Fibroblast of skin of left biceps (primary cell): ENCODE data around the gene LAP3.
A peak's percentile ranks its signal among the peaks of the same experiment; 100 is the strongest.
"Not testable (repeated sequence)": the region's sequence is repeated elsewhere in the genome, so short reads cannot be mapped to it uniquely, and the experiment has no call there.

Experiments used
- DNase-seq, 2 experiments: peaks; one replicate each; pipeline ENCODE4 v3.0.0-alpha.2; 2013; ENCODE audit warnings: low read depth in 2 of 2

Gene LAP3

GRCh38 chr4:17562157-17562556 is 14.8 kb upstream of the LAP3 start:
- DNase-seq, result no peak

- DNase-seq, result no peak
Measured at GRCh38 chr4:17565846-17566245, 11.2 kb upstream of the LAP3 start.

- DNase-seq, result peak; percentile 72 to 78
Measured at GRCh38 chr4:17567271-17567670, 9.7 kb upstream of the LAP3 start.

GRCh38 chr4:17574206-17574605 is 2.8 kb upstream of the LAP3 start:
- DNase-seq, result no peak

- not testable (repeated sequence) for DNase-seq
Measured at GRCh38 chr4:17575177-17575576, 1.8 kb upstream of the LAP3 start.

- DNase-seq, result no peak
Measured at GRCh38 chr4:17577665-17578481, 875 bp downstream of the LAP3 start.

- no peak for DNase-seq
Measured at GRCh38 chr4:17578482-17578891, 1.5 kb downstream of the LAP3 start.

GRCh38 chr4:17580969-17581368 is 4.0 kb downstream of the LAP3 start:
- no peak for DNase-seq

- DNase-seq, result no peak
Measured at GRCh38 chr4:17583276-17583675, 6.3 kb downstream of the LAP3 start.

GRCh38 chr4:17583941-17584340 is 6.9 kb downstream of the LAP3 start:
- no peak for DNase-seq

- DNase-seq, result no peak
Measured at GRCh38 chr4:17584521-17585213, 7.7 kb downstream of the LAP3 start.

- DNase-seq, result no peak
Measured at GRCh38 chr4:17587094-17587822, 10.3 kb downstream of the LAP3 start.

GRCh38 chr4:17589355-17589754 is 12.4 kb downstream of the LAP3 start:
- DNase-seq, result no peak

- DNase-seq, result no peak
Measured at GRCh38 chr4:17595471-17596005, 18.5 kb downstream of the LAP3 start.

GRCh38 chr4:17597517-17597916 is 20.5 kb downstream of the LAP3 start:
- no peak for DNase-seq

GRCh38 chr4:17599826-17600225 is 22.8 kb downstream of the LAP3 start:
- no peak for DNase-seq

GRCh38 chr4:17605236-17605635 is 28.2 kb downstream of the LAP3 start:
- no peak for DNase-seq

- peak in 1 of 2 experiments; percentile 31 for DNase-seq
Measured at GRCh38 chr4:17613761-17614415, 36.9 kb downstream of the LAP3 start.

GRCh38 chr4:17614416-17615299 is 37.7 kb downstream of the LAP3 start, which contains the start of gene MED28:
Gene MED28 (plus strand): TSS chr4:17614641. CDS start chr4:17614655, 14 bp downstream.
- peak; percentile 84 for DNase-seq

GRCh38 chr4:17616283-17616682 is 39.3 kb downstream of the LAP3 start:
- DNase-seq, result no peak

GRCh38 chr4:17618926-17619325 is 41.9 kb downstream of the LAP3 start:
- DNase-seq, result no peak
